Measurements from ENCODE around the gene DUSP9.

Gene DUSP9

DNA sequence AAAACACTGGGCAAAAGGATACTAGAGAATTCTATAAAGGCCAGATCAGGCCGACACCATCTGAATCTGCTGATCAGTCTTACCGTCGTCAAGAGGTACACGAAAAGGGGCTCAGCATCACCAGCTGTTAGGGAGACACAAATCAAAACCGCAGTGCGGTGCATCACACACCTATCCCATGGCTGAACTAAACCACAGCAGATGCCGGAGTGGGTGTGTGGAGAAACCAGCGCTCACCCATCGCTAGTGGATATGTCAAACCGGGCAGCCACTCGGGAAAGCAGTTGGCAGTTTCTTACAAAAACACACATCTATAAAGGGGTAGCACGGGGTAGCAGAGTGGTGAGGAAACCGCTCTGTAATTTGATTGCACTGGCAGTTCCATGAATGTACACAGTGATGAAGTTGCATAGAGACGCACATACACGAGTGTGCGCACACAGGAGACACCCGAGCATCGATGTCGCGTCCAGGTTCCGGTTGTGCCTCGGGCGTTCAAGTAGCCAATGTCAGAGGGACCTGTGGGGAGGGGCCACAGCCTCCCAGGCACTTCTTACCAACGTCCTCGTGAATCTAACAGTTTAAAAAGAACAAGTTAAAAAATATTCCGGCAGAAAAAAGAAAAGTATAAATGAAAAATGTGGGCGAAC lies 24.9 kb upstream of the DUSP9 start:
- H3K4me1 ChIP-seq (ENCODE audit: control insufficient read depth in 1 of 2, insufficient read depth in 2 of 2, low read length in 2 of 2): no peaks in the 10 kb centered on the region
- no peak overlapping the region for H3K9ac ChIP-seq (ENCODE audit: low read depth in 1 of 2, low read length in 2 of 2)
- no peaks in the 10 kb centered on the region for H3K36me3 ChIP-seq (ENCODE audit: control insufficient read depth in 1 of 2, insufficient read depth in 2 of 2, low read length in 2 of 2)
- no peaks in the 10 kb centered on the region for H3K27me3 ChIP-seq (ENCODE audit: control insufficient read depth in 1 of 2, insufficient read depth in 2 of 2, low read length in 2 of 2)
- no peak overlapping the region for H3K4me3 ChIP-seq (ENCODE audit: low read depth in 1 of 2, low read length in 2 of 2)
- H3K9me3 ChIP-seq (ENCODE audit: control insufficient read depth in 1 of 2, low read length in 2 of 2): no peaks in the 10 kb centered on the region
- no peak overlapping the region for H3K27ac ChIP-seq (ENCODE audit: low read depth, low read length)

DNA sequence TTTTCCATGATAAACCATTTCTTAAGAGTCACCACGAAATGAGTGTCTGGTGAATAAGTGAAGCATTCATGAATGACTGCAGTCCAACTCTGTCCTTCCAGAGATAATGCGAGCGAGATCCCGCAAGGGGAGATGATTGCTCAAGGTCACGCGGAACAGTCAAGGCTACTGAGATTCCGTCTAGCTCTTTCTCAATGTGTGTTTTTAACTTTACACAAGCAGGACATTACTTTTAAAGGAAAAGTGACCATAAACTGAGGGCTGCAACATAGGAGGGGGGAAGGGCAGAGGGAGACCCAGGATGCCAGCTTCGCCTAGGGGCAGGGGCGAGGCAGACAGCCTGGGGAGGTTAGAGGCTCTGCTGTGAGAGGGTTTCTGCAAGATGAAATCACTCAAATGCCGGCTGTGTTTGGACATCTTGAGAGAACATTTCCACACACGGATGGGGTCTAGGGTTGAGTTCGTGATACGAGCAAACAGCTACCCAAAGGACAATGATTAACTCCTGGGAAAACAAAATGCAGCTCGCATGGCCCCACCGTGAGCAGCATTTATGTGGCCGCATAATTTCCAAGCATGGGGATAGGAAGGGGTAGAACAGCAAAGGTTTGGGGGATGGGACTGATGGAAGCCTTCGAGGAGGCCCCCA lies 24.2 kb upstream of the DUSP9 start:
- Histone ChIP-seq H3K4me1 (ENCODE audit: control insufficient read depth in 1 of 2, insufficient read depth in 2 of 2, low read length in 2 of 2) (no peaks in the 10 kb centered on the region), H3K27ac (ENCODE audit: low read depth, low read length) (no peak overlapping the region), H3K36me3 (ENCODE audit: control insufficient read depth in 1 of 2, insufficient read depth in 2 of 2, low read length in 2 of 2) (no peaks in the 10 kb centered on the region), H3K27me3 (ENCODE audit: control insufficient read depth in 1 of 2, insufficient read depth in 2 of 2, low read length in 2 of 2) (no peaks in the 10 kb centered on the region), H3K9me3 (ENCODE audit: control insufficient read depth in 1 of 2, low read length in 2 of 2) (no peaks in the 10 kb centered on the region), H3K9ac (ENCODE audit: low read depth in 1 of 2, low read length in 2 of 2) (no peak overlapping the region), H3K4me3 (ENCODE audit: low read depth in 1 of 2, low read length in 2 of 2) (no peak overlapping the region)

DNA sequence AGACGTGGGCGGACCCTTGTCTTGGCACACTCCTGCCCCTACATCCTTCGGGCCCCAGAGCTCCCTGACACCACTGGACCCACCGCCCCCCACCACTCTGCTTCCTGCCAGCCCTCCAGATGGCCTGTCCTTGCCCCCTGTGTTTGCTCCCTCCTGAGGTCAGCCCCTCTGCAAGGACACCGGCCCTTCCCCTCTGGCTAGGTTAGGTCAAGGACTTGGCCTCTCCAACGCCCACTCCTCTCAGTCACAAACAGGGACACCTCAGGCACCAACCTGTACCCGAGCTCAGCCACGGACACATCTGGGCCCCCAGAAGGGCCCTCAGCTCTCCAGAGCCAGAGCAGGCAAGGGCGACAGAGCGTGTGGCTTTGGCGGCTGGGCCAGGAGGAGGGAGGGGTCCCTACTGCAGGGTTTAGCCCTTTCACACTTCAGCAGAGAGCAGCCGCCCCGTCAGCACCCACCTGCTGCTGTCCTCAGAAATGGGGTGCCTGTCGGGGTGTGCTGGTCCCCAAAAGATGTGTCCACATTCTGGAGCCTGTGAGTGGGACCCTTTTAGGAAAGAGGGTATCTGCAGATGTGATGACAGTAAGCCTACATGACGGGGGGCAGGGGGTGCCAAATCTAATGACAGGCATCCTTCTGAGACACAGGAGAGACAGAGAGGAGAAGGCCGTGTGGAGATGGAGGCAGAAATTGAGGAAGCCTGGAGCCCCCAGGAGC lies 23.5 kb upstream of the DUSP9 start:
- Histone ChIP-seq H3K27me3 (ENCODE audit: control insufficient read depth in 1 of 2, insufficient read depth in 2 of 2, low read length in 2 of 2) (no peaks in the 10 kb centered on the region), H3K27ac (ENCODE audit: low read depth, low read length) (no peak overlapping the region)

DNA sequence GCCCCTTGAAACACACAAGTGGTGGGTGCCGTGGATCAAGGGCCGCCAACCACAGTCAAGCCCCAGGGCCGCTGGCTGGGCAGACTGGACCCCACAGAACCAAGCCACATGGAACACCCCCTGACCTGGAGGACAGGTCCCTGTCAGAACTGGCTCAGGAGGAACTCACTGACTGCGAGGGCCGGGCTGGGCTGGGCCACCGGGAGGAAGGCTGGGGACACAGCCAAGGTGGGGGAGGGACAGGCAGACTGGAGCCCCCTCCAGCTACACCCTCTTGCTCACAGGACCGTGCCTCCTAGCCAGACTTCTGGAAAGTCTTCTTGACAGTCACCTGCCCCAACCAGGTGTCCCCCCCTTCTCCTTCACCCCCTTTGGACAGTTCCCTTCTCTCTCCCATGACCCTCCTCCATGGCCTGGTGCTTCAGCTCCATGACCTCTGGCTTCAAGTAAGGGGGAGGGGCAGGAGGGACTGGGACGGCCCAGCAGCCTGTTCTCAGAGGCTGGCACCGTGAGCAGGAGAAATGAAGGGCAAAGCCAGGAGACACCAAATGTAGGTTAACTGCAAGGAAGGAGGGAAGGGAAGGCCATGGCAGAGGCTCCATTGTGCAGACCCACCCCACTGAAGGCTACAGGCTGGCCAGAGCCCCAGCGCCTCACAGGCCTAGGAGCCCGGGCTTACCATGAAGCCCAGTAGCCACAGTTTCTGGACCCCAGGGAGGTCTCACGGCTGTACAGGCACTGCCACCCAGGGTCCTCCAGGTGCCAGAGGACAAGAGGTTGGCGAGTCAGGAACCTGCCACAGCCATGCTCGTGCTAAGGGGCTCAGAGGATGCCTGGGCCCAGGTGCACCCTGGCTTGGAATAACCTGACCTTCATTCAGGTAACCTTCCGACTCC lies 22.6 kb upstream of the DUSP9 start:
- Histone ChIP-seq H3K9me3 (ENCODE audit: control insufficient read depth in 1 of 2, low read length in 2 of 2) (no peaks in the 10 kb centered on the region), H3K4me3 (ENCODE audit: low read depth in 1 of 2, low read length in 2 of 2) (no peak overlapping the region), H3K4me1 (ENCODE audit: control insufficient read depth in 1 of 2, insufficient read depth in 2 of 2, low read length in 2 of 2) (no peaks in the 10 kb centered on the region), H3K9ac (ENCODE audit: low read depth in 1 of 2, low read length in 2 of 2) (no peak overlapping the region), H3K27ac (ENCODE audit: low read depth, low read length) (no peak overlapping the region), H3K36me3 (ENCODE audit: control insufficient read depth in 1 of 2, insufficient read depth in 2 of 2, low read length in 2 of 2) (no peaks in the 10 kb centered on the region), H3K27me3 (ENCODE audit: control insufficient read depth in 1 of 2, insufficient read depth in 2 of 2, low read length in 2 of 2) (no peaks in the 10 kb centered on the region)

More for the DNA sequence above, 23.5 kb upstream of the DUSP9 start:
- Histone ChIP-seq H3K9me3 (ENCODE audit: control insufficient read depth in 1 of 2, low read length in 2 of 2) (no peaks in the 10 kb centered on the region), H3K9ac (ENCODE audit: low read depth in 1 of 2, low read length in 2 of 2) (no peak overlapping the region), H3K4me1 (ENCODE audit: control insufficient read depth in 1 of 2, insufficient read depth in 2 of 2, low read length in 2 of 2) (no peaks in the 10 kb centered on the region), H3K36me3 (ENCODE audit: control insufficient read depth in 1 of 2, insufficient read depth in 2 of 2, low read length in 2 of 2) (no peaks in the 10 kb centered on the region), H3K4me3 (ENCODE audit: low read depth in 1 of 2, low read length in 2 of 2) (no peak overlapping the region)

DNA sequence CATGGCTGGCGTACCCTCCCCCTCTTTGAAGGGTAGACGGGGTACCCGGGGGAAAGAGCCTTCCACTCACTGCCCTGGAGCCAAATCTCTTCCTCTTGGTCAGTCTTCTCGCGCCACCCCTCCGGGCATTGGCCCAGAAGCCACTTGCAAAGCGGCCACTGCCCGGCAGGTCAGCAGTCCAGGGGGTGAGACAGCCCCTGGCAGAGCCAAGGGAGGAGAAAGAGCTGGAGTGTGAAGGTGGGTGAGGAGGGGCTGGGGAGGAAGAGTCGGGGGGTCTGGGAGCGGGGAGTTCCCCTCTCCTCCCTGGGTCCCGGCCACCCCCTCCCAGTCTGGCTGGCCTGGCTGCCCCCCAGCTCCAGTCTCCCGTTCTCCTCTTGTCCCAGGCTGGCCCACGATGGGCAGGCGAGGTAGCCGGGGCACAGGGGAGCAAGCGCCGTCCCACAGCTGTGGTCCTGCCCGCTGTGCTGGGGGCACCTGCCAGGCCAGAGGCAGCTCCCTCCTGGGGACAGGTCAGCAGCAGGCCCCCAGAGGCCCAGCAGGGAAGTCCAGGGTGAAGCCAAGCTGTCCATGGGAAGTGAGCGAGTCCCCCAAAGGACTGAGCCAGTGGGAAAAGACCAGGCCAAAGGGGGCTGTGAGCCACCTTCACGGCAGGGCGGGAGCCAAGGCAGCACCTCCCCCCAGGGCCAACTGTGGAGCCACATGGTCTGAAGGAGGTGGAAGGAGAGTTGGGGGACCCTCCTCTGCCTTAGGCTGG lies 21.6 kb upstream of the DUSP9 start:
- Histone ChIP-seq H3K4me1 (ENCODE audit: control insufficient read depth in 1 of 2, insufficient read depth in 2 of 2, low read length in 2 of 2) (no peaks in the 10 kb centered on the region), H3K27me3 (ENCODE audit: control insufficient read depth in 1 of 2, insufficient read depth in 2 of 2, low read length in 2 of 2) (no peaks in the 10 kb centered on the region), H3K27ac (ENCODE audit: low read depth, low read length) (no peak overlapping the region), H3K36me3 (ENCODE audit: control insufficient read depth in 1 of 2, insufficient read depth in 2 of 2, low read length in 2 of 2) (no peaks in the 10 kb centered on the region), H3K9me3 (ENCODE audit: control insufficient read depth in 1 of 2, low read length in 2 of 2) (no peaks in the 10 kb centered on the region), H3K4me3 (ENCODE audit: low read depth in 1 of 2, low read length in 2 of 2) (no peak overlapping the region), H3K9ac (ENCODE audit: low read depth in 1 of 2, low read length in 2 of 2) (no peak overlapping the region)

DNA sequence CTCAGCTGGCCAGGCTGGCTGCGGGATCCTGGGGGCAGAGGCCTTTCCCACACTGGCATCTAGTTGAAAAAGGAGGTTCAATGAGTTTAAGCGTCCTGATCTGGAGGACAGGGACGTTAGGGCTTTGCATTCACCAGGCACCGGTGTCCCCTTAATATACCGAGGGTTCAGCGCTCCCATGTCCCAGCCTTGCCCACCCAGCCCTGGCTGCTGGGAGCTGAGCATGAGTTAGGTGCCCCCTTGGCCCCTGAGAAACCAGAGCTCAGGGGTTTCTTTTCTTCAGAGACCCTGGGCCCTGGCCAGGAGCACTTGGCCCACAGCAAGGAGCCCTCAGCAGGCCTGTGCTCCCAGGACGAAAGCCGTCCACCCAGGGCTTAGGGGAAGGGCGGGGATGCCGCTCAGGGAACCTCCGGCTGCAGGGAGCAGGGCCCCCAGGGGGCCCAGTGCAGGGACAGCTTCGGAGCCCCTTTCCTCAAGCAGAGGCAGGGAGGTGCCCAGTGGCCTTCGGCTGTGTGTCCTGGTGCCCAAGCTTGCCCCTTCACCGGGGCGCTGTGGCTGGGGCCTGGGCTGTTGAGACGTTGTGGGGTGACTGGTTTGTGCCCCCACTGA lies 20.9 kb upstream of the DUSP9 start:
- Histone ChIP-seq H3K27me3 (ENCODE audit: control insufficient read depth in 1 of 2, insufficient read depth in 2 of 2, low read length in 2 of 2) (no peaks in the 10 kb centered on the region), H3K27ac (ENCODE audit: low read depth, low read length) (no peak overlapping the region), H3K4me3 (ENCODE audit: low read depth in 1 of 2, low read length in 2 of 2) (no peak overlapping the region)

DNA sequence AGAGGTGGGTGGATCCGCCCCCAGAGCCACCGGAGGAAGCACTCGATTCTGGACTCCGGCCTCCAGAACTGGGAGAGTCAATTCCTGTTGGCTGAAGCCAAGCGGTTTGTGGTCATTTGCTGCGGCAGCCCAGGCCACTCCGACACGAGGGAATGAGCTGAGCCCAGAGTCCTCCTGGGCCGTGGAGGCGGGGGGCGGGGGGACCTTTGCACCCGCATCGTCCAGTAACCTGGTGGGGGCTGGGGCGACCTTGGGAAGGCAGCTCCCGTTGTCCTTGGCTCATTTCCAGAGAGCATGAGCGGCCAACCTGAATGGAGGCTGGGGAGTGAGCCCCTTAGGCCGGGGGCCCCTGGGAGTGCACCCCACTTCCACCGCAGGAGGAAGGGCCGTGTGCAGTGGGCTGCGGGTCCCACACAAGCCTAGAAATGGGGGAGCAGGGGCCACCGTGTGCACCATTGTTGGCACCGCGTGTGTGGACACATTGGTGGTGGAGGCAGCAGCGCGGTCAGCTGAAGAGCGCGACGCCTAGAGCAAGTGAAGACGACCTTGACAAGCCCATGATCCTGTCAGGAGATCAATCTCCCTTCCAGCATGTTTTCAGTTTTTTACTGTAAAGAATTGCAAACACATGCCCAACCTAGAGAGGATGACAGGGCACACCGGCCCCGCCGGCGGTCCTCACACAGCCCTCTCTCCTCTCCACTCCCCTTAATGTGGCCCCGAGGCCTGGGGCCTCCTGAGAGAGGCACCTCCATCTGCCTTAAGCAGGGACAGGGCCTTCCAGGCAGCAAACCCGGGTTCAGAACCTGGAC lies 19.9 kb upstream of the DUSP9 start:
- no peaks in the 10 kb centered on the region for H3K27me3 ChIP-seq (ENCODE audit: control insufficient read depth in 1 of 2, insufficient read depth in 2 of 2, low read length in 2 of 2)
- no peaks in the 10 kb centered on the region for H3K36me3 ChIP-seq (ENCODE audit: control insufficient read depth in 1 of 2, insufficient read depth in 2 of 2, low read length in 2 of 2)
- no peaks in the 10 kb centered on the region for H3K9me3 ChIP-seq (ENCODE audit: control insufficient read depth in 1 of 2, low read length in 2 of 2)
- no peaks in the 10 kb centered on the region for H3K4me1 ChIP-seq (ENCODE audit: control insufficient read depth in 1 of 2, insufficient read depth in 2 of 2, low read length in 2 of 2)
- no peak overlapping the region for H3K4me3 ChIP-seq (ENCODE audit: low read depth in 1 of 2, low read length in 2 of 2)
- no peak overlapping the region for H3K9ac ChIP-seq (ENCODE audit: low read depth in 1 of 2, low read length in 2 of 2)
- H3K27ac ChIP-seq (ENCODE audit: low read depth, low read length): no peak overlapping the region

More for the DNA sequence above, 20.9 kb upstream of the DUSP9 start:
- Histone ChIP-seq H3K9ac (ENCODE audit: low read depth in 1 of 2, low read length in 2 of 2) (no peak overlapping the region), H3K36me3 (ENCODE audit: control insufficient read depth in 1 of 2, insufficient read depth in 2 of 2, low read length in 2 of 2) (no peaks in the 10 kb centered on the region), H3K4me1 (ENCODE audit: control insufficient read depth in 1 of 2, insufficient read depth in 2 of 2, low read length in 2 of 2) (no peaks in the 10 kb centered on the region), H3K9me3 (ENCODE audit: control insufficient read depth in 1 of 2, low read length in 2 of 2) (no peaks in the 10 kb centered on the region)

DNA sequence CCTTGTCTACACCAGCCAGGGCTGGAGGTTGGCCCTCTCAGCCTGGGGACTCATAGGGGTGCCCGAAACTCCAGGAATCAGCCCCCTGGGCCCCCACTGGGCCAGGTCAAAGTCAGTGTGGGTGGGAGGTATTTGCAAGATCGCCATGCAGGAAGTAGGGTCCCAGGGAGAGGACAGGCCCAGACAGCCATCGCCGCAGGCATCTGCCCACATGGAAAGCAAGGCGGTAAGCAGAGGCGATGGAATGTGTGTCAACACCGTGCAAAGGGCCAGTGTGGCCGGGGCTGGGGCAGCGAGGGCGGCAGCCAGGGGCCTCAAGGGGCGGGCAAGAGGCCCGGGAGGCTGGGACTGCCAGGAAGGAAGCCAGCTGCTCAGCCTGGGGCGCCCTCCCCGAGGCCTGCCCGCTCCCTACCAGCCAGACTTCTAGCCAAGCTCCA lies 19.3 kb upstream of the DUSP9 start:
- Histone ChIP-seq H3K27me3 (ENCODE audit: control insufficient read depth in 1 of 2, insufficient read depth in 2 of 2, low read length in 2 of 2) (no peaks in the 10 kb centered on the region), H3K27ac (ENCODE audit: low read depth, low read length) (no peak overlapping the region), H3K9ac (ENCODE audit: low read depth in 1 of 2, low read length in 2 of 2) (no peak overlapping the region), H3K9me3 (ENCODE audit: control insufficient read depth in 1 of 2, low read length in 2 of 2) (no peaks in the 10 kb centered on the region), H3K4me1 (ENCODE audit: control insufficient read depth in 1 of 2, insufficient read depth in 2 of 2, low read length in 2 of 2) (no peaks in the 10 kb centered on the region), H3K36me3 (ENCODE audit: control insufficient read depth in 1 of 2, insufficient read depth in 2 of 2, low read length in 2 of 2) (no peaks in the 10 kb centered on the region), H3K4me3 (ENCODE audit: low read depth in 1 of 2, low read length in 2 of 2) (no peak overlapping the region)

DNA sequence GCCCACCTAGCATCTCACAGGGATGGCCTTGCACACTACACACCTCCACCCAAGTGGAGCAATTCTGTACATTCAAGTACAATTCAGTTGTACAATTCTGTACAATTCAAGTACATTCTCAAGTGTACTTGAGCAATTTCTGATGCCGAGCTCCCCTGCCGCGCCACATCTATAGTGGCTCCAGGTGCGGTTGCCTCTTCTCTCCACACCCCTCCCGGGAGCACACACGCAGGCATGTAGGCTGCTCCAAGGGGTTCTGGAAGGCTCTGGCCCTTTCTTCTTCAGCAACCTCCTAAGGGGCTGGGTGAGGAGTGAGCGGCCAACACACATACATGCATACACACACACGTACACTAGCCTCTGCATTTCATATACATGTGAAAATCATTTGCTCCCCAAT lies 18.9 kb upstream of the DUSP9 start:
- no peak overlapping the region for H3K9ac ChIP-seq (ENCODE audit: low read depth in 1 of 2, low read length in 2 of 2)
- H3K27me3 ChIP-seq (ENCODE audit: control insufficient read depth in 1 of 2, insufficient read depth in 2 of 2, low read length in 2 of 2): no peaks in the 10 kb centered on the region
- H3K27ac ChIP-seq (ENCODE audit: low read depth, low read length): no peak overlapping the region
- H3K4me3 ChIP-seq (ENCODE audit: low read depth in 1 of 2, low read length in 2 of 2): no peak overlapping the region
- H3K36me3 ChIP-seq (ENCODE audit: control insufficient read depth in 1 of 2, insufficient read depth in 2 of 2, low read length in 2 of 2): no peaks in the 10 kb centered on the region
- no peaks in the 10 kb centered on the region for H3K4me1 ChIP-seq (ENCODE audit: control insufficient read depth in 1 of 2, insufficient read depth in 2 of 2, low read length in 2 of 2)
- no peaks in the 10 kb centered on the region for H3K9me3 ChIP-seq (ENCODE audit: control insufficient read depth in 1 of 2, low read length in 2 of 2)
